ENCODE data around the gene ZNF318. TPM values are rescaled to one million over a fixed set of nuclear protein-coding genes. Genes with fewer than 3 reads are reported as not detected.

The ZNF318 gene
- total RNA-seq, 1 donor from 2014 or later: 11.2 TPM

DNA sequence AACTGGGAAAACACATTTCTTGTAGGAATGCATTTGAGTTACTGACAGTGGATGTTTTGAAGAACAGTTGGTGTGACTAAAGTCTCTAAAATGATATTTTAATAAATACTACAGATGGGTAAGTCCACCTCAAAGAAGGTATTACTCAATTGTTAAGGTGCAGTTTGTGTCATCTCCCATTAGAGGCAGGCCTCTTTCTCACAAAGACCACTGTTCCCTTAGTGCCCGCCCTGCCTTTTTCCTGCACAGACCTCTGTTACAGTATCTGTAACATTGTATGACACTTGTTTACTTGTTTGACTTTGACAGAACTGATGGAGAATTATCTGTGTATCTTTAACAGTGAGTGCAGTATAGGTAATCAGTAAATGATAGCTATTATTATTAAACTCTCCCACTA lies 55.6 kb downstream of the ZNF318 start:
- TF ChIP-seq, protein P1, sequence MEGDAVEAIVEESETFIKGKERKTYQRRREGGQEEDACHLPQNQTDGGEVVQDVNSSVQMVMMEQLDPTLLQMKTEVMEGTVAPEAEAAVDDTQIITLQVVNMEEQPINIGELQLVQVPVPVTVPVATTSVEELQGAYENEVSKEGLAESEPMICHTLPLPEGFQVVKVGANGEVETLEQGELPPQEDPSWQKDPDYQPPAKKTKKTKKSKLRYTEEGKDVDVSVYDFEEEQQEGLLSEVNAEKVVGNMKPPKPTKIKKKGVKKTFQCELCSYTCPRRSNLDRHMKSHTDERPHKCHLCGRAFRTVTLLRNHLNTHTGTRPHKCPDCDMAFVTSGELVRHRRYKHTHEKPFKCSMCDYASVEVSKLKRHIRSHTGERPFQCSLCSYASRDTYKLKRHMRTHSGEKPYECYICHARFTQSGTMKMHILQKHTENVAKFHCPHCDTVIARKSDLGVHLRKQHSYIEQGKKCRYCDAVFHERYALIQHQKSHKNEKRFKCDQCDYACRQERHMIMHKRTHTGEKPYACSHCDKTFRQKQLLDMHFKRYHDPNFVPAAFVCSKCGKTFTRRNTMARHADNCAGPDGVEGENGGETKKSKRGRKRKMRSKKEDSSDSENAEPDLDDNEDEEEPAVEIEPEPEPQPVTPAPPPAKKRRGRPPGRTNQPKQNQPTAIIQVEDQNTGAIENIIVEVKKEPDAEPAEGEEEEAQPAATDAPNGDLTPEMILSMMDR (IDR thresholded peaks at IDR 0.05; ENCODE audit: insufficient read depth, low read length, poor library complexity, severe bottlenecking): no peak
- Histone ChIP-seq H3K27me3 (ENCODE audit: control insufficient read depth, insufficient read depth, low read length) (peaks cover 1% of the 10 kb centered on the region), H3K36me3 (ENCODE audit: control insufficient read depth, insufficient read depth, low read length) (no peaks in the 10 kb centered on the region), H3K4me3 (ENCODE audit: low read depth, low read length) (no peak overlapping the region)
- no peak for DNase-seq (ENCODE audit: low read depth)

DNA sequence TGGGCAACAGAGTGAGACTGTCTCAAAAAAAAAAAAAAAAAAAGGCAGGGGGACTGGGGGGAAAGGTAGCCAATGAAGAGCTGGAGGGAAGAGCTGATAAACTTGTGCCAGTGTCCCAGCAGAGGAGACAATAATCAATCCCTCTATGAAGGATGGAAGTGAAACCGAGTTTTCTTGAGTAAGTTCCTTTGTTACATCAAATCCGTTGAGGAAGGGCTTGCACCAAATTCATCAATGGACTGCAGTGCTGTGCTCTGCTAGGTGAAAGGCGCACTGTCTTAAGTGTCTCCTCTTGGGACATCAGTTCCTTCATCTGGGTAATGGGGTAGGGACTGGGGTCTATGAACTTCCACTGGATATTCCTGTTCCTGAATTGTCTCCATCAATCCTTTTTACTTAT lies 57.8 kb downstream of the ZNF318 start:
- Histone ChIP-seq H3K27me3 (ENCODE audit: control insufficient read depth, insufficient read depth, low read length) (peaks cover 12% of the 10 kb centered on the region), H3K4me3 (ENCODE audit: low read depth, low read length) (no peak overlapping the region), H3K36me3 (ENCODE audit: control insufficient read depth, insufficient read depth, low read length) (no peaks in the 10 kb centered on the region)
- no peak for DNase-seq (ENCODE audit: low read depth)
- TF ChIP-seq, protein P1 (IDR thresholded peaks at IDR 0.05; ENCODE audit: insufficient read depth, low read length, poor library complexity, severe bottlenecking): no peak

GRCh38 chr6:43310624-43311023 lies 58.8 kb downstream of the ZNF318 start:
- H3K4me3 ChIP-seq (ENCODE audit: low read depth, low read length): no peak overlapping the region
- DNase-seq (ENCODE audit: low read depth): no peak
- TF ChIP-seq, protein P1 (IDR thresholded peaks at IDR 0.05; ENCODE audit: insufficient read depth, low read length, poor library complexity, severe bottlenecking): no peak
- no peaks in the 10 kb centered on the region for H3K36me3 ChIP-seq (ENCODE audit: control insufficient read depth, insufficient read depth, low read length)
- peaks cover 12% of the 10 kb centered on the region for H3K27me3 ChIP-seq (ENCODE audit: control insufficient read depth, insufficient read depth, low read length)

DNA sequence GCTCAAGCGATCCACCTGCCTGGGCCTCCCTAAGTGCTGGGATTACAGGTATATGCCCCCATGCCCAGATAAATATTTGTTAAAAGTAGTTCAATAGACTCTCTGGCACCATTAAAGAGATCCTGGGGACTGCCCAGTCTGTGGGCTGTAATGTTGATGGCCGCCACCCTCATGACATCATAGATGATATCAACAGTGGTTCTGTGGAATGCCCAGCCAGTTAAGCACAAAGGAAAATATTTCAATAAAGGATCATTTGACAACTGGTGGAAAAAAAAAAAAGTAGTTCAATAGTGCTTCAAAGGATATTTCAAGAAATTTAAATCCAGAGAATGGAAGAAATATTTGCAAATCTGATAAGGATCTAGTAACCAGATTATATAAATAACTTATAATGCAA lies 59.3 kb downstream of the ZNF318 start:
- TF ChIP-seq, protein P1 (IDR thresholded peaks at IDR 0.05; ENCODE audit: insufficient read depth, low read length, poor library complexity, severe bottlenecking): no peak
- no peak for DNase-seq (ENCODE audit: low read depth)
- Histone ChIP-seq H3K36me3 (ENCODE audit: control insufficient read depth, insufficient read depth, low read length) (no peaks in the 10 kb centered on the region), H3K4me3 (ENCODE audit: low read depth, low read length) (no peak overlapping the region), H3K27me3 (ENCODE audit: control insufficient read depth, insufficient read depth, low read length) (peaks cover 12% of the 10 kb centered on the region)

- H3K4me3 ChIP-seq (ENCODE audit: low read depth, low read length): no peak overlapping the region
- TF ChIP-seq, protein P1 (IDR thresholded peaks at IDR 0.05; ENCODE audit: insufficient read depth, low read length, poor library complexity, severe bottlenecking): no peak
These were observed 60.4 kb downstream of the ZNF318 start for GRCh38 chr6:43308990-43309477.

More at GRCh38 chr6:43308990-43309477, 60.4 kb downstream of the ZNF318 start:
- Histone ChIP-seq H3K36me3 (ENCODE audit: control insufficient read depth, insufficient read depth, low read length) (no peaks in the 10 kb centered on the region), H3K27me3 (ENCODE audit: control insufficient read depth, insufficient read depth, low read length) (peaks cover 15% of the 10 kb centered on the region)
- DNase-seq (ENCODE audit: low read depth): no peak

Data from kidney epithelial cell (primary cell).